Activated CD4-positive, CD25-positive, alpha-beta regulatory T cell (primary cell): ENCODE data around the gene CORO6.

Experiments
- DNase-seq, 4 experiments: peaks; one replicate each; lab custom pipeline; 2025; lab: John Stamatoyannopoulos, UW

CORO6 gene

GRCh38 chr17:29630630-29631193 lies 8.0 kb upstream of the CORO6 start:
- no peak for DNase-seq

DNA sequence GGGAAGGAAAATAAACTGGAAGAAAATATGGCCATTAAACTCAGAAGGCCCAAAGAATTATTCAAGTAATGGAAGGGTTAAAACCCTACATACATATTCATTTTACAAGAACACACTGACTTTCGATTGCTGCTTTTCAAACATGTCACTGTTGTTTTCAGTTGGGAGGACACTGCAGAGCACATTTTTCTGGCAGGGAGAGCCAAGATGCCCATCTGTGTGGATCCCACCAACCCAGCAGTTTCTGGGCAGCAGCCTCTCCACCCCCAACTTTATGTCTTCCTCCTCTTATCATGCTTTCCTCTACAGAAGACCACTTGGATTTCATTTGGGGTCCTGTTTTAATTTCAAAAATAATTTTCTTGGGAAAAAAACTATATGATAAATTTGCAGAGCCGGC lies 7.1 kb upstream of the CORO6 start:
- DNase-seq = no peak

DNA sequence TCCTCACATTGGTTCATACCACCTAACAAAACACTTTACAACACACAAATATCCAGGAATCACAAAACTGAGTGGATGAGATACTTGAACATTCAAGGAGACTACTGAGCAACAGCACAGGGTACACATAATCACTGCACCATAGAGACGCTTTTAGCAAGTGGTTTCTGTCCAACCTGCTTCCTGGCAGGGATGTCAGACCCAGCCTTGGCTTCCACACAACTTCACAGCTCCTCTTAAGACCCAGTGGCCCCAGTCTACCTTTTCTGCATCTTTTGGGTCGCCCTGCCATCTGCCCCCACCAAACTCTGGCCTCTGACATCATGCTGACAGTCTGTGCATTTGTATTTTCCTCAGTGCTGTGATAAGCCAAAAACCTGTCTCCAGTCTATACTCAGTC lies 5.9 kb upstream of the CORO6 start:
- no peak for DNase-seq

- DNase-seq = no peak
These were observed 5.2 kb upstream of the CORO6 start for GRCh38 chr17:29627951-29628350.

GRCh38 chr17:29625037-29625750 lies 2.5 kb upstream of the CORO6 start:
- no peak for DNase-seq

DNA sequence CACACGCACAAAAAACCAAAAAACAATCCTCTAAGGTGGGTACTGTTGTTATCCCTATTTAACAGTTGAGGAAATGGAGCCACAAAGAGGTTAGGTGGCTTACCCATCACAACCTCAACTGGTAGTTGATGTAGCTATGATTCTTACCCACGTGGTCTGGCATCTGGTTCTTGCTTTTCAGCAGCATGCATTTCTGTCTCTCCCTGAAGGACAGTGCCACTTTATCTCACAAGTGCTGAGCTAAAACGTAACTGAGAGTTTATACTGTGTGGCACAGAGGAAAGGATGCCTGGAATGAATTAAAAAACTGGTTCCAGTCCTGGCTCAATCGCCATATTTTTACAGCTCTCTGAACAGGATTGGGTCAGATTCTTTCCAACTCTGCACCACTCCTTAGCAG lies 1.9 kb upstream of the CORO6 start:
- no peak for DNase-seq

DNA sequence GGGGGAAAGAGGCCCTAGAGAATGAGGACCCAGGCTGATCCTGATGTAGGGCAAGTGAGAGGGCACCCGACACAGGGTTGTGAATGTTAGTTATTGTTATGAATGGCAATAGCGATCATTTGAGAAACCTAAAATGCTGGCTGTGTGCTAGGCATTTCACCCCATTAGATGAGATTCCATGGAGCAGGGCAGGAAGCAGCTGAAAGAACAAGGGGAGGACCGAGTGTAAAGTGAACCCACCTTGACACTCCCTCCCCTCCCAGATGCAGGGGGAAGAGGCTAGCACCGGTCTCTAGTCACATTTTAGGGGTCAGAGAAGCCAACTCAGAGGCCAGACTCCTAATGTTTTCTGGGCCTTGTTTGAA lies 553 bp upstream of the CORO6 start:
- DNase-seq = no peak

GRCh38 chr17:29621751-29622194 lies 939 bp downstream of the CORO6 start:
- DNase-seq = no peak

- DNase-seq = no peak
These were observed 1.8 kb downstream of the CORO6 start for GRCh38 chr17:29620779-29621500.

DNA sequence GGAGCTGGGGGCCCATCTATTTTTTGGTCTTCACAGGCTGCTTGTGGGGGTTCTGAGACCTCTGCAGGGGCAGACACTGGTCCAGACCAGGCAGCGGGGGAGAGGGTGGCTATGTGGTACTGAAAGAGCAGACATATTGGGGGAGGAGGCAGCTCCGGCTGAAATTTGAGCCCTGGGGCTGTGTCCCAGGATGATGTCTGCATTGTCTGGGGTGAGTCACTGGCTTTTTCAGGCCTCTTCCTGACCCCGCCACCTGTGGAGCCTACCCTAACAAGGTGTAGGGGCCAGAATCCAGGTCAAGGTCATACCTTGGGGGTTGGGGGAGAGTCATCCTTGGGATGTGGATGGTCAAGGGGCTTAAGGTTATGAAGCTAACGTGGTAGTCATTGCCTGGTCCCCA lies 2.4 kb downstream of the CORO6 start:
- no peak for DNase-seq

GRCh38 chr17:29619251-29619650 lies 3.5 kb downstream of the CORO6 start:
- DNase-seq = no peak

DNA sequence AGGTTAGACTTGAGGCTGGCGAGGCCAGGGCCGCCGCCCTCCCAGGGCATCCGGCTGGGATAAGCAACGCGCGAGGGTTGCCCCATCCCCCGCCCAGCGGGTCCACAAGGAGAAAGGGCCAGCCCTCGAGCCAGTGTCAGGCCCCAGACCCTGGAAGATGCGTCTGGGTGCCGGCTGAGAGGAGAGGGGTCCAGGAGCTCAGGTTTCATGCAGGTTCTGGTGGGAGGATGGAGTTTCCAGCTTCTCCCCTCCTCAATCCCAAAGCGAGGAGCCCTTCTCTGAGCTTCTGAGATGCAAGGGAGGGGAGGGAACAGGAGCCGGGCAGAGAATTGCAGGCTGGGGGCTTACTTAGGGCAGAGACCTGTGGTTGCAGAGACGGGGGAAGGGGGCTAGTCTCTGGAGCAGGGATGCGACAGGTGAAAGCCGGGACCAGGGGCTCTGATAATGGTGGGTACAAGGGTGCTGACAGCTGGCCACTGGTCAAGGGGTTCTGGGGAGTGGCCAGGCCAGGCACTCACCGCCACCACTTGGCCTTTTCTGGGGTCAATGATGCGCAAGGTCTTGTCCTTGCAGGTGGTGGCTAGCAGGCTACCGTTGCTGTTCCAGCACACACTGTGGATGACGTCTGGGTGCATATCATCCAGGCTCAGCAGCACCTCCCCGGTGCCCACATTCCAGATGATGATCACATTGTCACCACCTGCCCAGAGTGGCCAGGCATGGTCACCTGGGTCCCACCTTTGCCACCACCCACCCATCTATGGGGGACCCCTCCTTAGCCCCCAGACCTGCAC lies 4.2 kb downstream of the CORO6 start:
- no peak for DNase-seq

- DNase-seq = peak; percentile 69 to 78 (median 74)
These were observed 5.0 kb downstream of the CORO6 start for GRCh38 chr17:29617481-29618271.

DNA sequence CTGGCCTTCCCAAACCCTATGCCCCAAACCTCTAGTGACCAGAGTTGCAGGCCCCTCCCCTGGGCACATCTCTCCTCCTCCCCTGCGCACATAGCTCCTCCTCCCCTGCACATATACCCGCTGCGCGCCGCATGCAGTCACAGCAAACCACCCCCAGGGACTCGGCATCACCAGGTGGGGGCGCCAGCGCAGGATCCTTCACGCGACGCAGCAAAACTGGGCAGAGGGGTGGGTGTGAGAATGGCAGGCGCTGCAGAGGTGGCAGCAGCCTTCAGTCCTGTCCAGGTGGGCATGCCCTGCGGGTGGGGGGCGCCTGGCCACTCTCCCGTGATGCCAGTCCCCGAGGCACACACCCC lies 5.6 kb downstream of the CORO6 start:
- DNase-seq = peak; percentile 81 to 87 (median 83)

DNA sequence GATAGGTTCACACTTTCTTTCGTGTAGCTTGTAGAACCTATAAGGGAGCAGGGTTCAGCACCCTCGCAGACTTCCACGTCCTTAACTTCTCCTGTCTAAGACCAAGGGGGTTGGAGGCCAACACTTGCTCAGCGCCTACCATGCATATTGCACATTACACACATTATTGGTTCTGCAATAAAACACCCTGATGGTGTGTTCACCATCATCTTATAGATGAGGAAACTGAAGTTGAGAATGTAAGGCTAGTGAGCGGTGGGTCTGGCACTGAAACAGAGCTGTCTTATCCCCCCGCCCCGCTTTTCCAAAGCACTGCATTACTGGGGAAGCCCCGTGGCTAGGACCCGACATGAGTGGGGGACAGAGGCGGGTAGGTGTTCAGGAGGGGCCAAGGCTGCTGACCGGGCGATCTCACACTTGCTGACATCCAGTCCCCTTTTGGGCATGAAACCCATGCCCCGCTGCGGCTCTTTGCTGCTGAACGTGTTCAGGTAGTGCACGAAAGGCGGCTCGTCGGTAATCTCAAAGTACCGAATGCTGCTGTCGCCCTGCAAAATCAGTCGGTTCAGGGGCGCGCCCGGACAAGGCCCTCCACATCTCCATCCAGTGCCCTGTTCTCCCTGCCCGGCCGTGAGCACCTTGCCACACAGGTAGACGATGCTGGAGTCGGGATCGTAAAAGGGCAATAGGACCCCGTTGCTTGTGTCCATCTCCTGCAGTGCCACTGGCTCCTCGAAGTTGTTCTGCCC lies 6.2 kb downstream of the CORO6 start:
- no peak for DNase-seq

GRCh38 chr17:29615492-29616299 lies 7.0 kb downstream of the CORO6 start:
- peak; percentile 49 to 72 (median 67) for DNase-seq

GRCh38 chr17:29615048-29615385 lies 7.7 kb downstream of the CORO6 start:
- peak in 2 of 4 experiments; percentile 41 to 56 for DNase-seq

DNA sequence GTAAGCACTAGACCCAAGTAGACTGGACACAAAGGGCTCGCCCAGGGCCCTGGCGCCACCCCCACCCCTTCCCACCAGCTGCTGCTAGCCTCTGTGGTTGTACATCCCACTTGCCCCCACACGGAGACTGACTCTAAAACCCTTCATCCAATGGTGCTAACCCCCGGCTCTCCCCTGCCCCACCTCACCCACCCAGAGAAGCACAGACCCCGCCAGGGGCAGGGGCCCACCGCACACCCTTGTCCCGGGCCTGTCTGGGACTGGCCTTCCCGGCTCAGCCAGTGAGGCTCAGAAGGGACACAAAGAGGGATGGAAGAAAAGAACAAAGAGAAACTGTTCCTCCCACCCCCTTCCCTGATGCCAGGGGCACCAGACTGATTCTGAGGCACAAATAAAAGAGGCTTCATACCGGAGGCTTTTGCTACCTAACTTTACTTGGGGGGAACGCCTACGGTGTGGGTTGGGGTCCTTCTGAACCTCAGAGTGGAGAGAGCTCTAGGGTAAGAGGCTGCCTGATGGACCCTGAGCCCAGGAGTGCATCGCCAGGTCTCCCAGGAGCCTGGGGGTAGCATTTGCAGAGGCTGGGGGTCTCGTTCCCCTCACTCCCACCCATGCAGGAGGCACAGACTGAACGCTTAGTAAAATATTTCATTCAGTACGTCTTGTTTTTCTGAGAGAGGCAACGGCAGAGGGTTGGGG lies 8.2 kb downstream of the CORO6 start:
- no peak for DNase-seq

DNA sequence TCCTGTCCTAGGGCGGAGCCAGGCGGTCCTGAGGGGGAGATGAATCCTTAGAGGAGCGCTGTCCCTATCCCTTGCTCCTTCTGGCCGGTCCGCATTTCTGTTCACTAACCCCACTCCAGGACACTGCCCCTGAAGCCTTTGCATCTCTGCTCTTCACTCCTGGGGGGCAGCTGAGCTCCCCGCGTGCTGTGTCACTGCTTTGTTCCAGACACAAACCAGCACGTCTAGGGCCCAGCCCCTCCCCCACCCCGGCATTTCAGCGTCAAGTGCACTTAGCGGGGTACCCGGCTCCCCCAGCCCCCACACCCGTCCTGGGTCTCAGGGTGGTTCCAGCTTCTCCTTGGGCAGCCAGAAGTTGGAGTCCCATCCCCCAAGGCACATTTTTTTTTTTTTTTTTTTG lies 8.9 kb downstream of the CORO6 start:
- DNase-seq = no peak
